Measurements from ENCODE around the gene SPATA9. TPM values are rescaled to one million over a fixed set of nuclear protein-coding genes. Genes with fewer than 3 reads are reported as not detected.
"Not testable (repeated sequence)": the region's sequence is repeated elsewhere in the genome, so short reads cannot be mapped to it uniquely, and the experiment has no call there.

SPATA9 gene
- total RNA-seq, 1 experiment from 2014 or later = not detected

GRCh38 chr5:95723632-95724369, 41.0 kb upstream of the SPATA9 start:
- H3K36me3 ChIP-seq (replicated peaks; ENCODE audit: control insufficient read depth, insufficient read depth, low read length) = no peaks in the 10 kb centered on the region
- peaks cover 1% of the 10 kb centered on the region; the same call in 1 of the 2 replicates for H3K27me3 ChIP-seq (ENCODE audit: control insufficient read depth, insufficient read depth, low read length)
- H3K4me3 ChIP-seq (ENCODE audit: insufficient read depth, low read depth, low read length) = no peak overlapping the region
- DNase-seq = no peak

DNA sequence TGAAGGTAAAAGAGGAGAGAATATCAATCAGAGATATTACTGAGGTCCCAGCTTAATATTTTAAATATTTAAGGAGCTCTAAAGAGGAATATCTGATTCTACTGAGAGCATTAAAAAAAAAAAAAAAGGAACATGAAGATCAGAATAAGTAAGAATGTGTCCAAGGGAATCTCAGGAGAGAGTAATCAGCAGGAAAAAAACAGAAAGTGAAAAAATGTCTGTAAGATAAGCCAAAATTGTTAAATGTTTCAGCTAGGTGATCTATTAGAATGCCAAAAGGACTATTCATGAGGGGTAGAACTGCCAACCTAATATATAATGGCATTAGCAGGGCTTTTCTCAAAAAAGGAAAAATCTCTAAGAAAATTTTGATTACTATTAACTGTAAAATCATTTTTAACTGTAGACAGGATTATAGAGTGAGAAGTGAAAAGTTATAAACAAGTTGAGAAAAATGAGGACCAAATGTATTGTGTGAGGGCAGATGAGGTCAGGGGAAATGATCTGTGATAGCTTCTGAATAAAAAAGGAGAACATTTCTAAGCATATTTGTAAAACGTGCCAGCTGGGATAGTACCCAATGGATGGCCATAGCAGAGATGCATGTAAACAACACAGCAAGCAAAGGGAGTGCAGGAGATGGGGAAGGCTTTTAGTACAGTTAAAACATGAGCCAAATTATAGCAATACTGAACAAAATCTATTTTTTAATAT, 38.9 kb upstream of the SPATA9 start:
- no peak for DNase-seq
- Histone ChIP-seq H3K27me3 (ENCODE audit: control insufficient read depth, insufficient read depth, low read length) (no peaks in the 10 kb centered on the region), H3K36me3 (replicated peaks; ENCODE audit: control insufficient read depth, insufficient read depth, low read length) (no peaks in the 10 kb centered on the region), H3K4me3 (ENCODE audit: insufficient read depth, low read depth, low read length) (no peak overlapping the region)

- no peaks in the 10 kb centered on the region for H3K36me3 ChIP-seq (replicated peaks; ENCODE audit: control insufficient read depth, insufficient read depth, low read length)
- H3K27me3 ChIP-seq (ENCODE audit: control insufficient read depth, insufficient read depth, low read length) = no peaks in the 10 kb centered on the region
- no peak for DNase-seq
- H3K4me3 ChIP-seq (ENCODE audit: insufficient read depth, low read depth, low read length) = no peak overlapping the region
Observed at GRCh38 chr5:95720094-95720786, 37.4 kb upstream of the SPATA9 start.

- no peak for DNase-seq
- Histone ChIP-seq H3K4me3 (ENCODE audit: insufficient read depth, low read depth, low read length) (no peak overlapping the region), H3K27me3 (ENCODE audit: control insufficient read depth, insufficient read depth, low read length) (no peaks in the 10 kb centered on the region), H3K36me3 (replicated peaks; ENCODE audit: control insufficient read depth, insufficient read depth, low read length) (no peaks in the 10 kb centered on the region)
Observed at GRCh38 chr5:95718738-95719137, 35.9 kb upstream of the SPATA9 start.

- Histone ChIP-seq H3K36me3 (replicated peaks; ENCODE audit: control insufficient read depth, insufficient read depth, low read length) (no peaks in the 10 kb centered on the region), H3K4me3 (ENCODE audit: insufficient read depth, low read depth, low read length) (no peak overlapping the region), H3K27me3 (ENCODE audit: control insufficient read depth, insufficient read depth, low read length) (no peaks in the 10 kb centered on the region)
- no peak for DNase-seq
Observed at GRCh38 chr5:95718203-95718602, 35.4 kb upstream of the SPATA9 start.

- no peak for DNase-seq
- H3K4me3 ChIP-seq (ENCODE audit: insufficient read depth, low read depth, low read length) = no peak overlapping the region
- H3K27me3 ChIP-seq (ENCODE audit: control insufficient read depth, insufficient read depth, low read length) = no peaks in the 10 kb centered on the region
- H3K36me3 ChIP-seq (replicated peaks; ENCODE audit: control insufficient read depth, insufficient read depth, low read length) = no peaks in the 10 kb centered on the region
Observed at GRCh38 chr5:95717439-95717838, 34.6 kb upstream of the SPATA9 start.

DNA sequence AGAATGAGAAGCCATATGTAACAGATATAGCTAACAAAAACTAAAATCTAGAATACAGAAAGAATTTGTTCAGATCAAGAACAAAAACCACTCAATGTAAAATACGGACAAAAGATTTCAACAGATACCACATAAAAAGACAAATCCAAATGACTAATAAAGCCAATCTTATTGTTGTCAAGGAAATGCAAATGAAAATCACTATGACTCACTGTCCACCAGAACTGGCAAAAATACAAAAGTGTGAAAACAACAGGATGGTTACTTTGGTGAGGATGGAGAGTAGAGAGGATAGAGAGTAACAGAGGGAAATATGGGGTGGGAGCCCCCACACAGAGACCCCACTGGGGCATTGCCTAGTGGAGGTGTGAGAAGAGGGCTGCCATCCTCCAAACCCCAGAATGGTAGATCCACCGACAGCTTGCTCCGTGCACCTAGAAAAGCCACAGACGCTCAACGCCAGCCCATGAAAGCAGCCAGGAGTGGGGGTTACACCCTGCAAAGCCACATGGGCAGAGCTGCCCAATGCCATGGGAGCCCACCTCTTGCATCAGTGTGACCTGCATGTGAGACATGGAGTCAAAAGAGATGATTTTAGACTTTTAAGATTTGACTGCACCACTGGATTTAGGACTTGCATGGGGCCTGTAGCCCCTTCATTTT, 33.1 kb upstream of the SPATA9 start:
- no peak overlapping the region for H3K4me3 ChIP-seq (ENCODE audit: insufficient read depth, low read depth, low read length)
- no peak for DNase-seq
- H3K27me3 ChIP-seq (ENCODE audit: control insufficient read depth, insufficient read depth, low read length) = no peaks in the 10 kb centered on the region; the same call in 1 of the 2 replicates
- H3K36me3 ChIP-seq (replicated peaks; ENCODE audit: control insufficient read depth, insufficient read depth, low read length) = no peaks in the 10 kb centered on the region

DNA sequence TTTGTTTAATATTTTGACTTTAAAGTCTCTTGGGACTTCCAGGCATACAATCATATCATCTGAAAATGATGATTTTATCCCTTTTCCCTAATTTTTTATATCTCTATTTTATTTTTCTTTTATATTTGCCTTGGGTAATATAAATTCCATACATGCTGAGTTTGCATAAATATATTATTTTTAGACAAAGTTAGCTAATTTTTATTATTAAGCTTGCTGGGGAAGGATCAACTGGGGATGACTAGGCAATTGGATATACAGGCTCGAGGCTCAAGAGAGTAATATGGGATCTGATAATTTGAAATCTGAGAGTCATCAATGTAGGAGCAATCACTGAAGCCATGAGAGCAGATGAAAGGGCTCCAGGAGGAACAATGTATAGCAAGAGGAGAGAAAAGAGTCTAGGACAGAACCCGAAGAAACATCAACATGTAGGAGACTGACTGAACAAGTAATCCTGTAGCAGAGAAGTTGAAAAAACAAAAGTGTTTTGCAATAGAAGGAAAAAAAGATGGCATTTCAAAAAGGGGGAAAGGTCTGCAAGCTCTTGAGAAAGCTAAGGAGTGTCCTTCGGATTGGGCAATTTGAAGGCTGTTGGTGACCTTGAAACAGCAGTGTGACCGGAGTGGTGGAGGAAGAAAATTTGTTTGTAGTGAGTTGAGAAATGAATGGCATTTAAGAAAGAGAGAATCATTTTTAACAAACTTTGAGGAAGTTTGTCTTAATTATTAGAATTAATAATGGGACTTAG, 31.3 kb upstream of the SPATA9 start:
- H3K27me3 ChIP-seq (ENCODE audit: control insufficient read depth, insufficient read depth, low read length) = peaks cover 6% of the 10 kb centered on the region
- no peak overlapping the region for H3K4me3 ChIP-seq (ENCODE audit: insufficient read depth, low read depth, low read length)
- H3K36me3 ChIP-seq (replicated peaks; ENCODE audit: control insufficient read depth, insufficient read depth, low read length) = no peaks in the 10 kb centered on the region
- DNase-seq = no peak

DNA sequence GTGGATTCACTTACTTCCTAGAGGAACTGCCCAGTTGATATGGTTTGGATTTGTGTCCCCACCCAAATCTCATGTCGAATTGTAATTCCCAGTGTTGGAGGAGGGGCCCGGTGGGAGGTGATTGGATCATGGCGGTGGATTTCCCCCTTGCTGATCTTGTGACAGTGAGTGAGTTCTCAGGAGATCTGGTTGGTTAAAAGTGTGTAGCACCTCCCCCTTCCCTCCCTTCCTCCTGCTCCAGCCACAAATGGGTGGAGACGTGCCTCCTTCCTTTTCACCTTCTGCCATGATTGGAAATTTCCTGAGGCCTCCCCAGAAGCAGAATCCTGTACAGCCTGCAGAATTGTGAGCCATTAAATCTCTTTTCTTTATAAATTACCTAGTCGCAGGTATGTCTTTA, 30.5 kb upstream of the SPATA9 start:
- H3K27me3 ChIP-seq (ENCODE audit: control insufficient read depth, insufficient read depth, low read length); H3K4me3 ChIP-seq (ENCODE audit: insufficient read depth, low read depth, low read length); DNase-seq; H3K36me3 ChIP-seq (replicated peaks; ENCODE audit: control insufficient read depth, insufficient read depth, low read length): not testable (repeated sequence)

- Histone ChIP-seq H3K27me3 (ENCODE audit: control insufficient read depth, insufficient read depth, low read length) (peaks cover 6% of the 10 kb centered on the region), H3K4me3 (ENCODE audit: insufficient read depth, low read depth, low read length) (no peak overlapping the region), H3K36me3 (replicated peaks; ENCODE audit: control insufficient read depth, insufficient read depth, low read length) (no peaks in the 10 kb centered on the region)
- DNase-seq = no peak
Observed at GRCh38 chr5:95712347-95712958, 29.7 kb upstream of the SPATA9 start.

DNA sequence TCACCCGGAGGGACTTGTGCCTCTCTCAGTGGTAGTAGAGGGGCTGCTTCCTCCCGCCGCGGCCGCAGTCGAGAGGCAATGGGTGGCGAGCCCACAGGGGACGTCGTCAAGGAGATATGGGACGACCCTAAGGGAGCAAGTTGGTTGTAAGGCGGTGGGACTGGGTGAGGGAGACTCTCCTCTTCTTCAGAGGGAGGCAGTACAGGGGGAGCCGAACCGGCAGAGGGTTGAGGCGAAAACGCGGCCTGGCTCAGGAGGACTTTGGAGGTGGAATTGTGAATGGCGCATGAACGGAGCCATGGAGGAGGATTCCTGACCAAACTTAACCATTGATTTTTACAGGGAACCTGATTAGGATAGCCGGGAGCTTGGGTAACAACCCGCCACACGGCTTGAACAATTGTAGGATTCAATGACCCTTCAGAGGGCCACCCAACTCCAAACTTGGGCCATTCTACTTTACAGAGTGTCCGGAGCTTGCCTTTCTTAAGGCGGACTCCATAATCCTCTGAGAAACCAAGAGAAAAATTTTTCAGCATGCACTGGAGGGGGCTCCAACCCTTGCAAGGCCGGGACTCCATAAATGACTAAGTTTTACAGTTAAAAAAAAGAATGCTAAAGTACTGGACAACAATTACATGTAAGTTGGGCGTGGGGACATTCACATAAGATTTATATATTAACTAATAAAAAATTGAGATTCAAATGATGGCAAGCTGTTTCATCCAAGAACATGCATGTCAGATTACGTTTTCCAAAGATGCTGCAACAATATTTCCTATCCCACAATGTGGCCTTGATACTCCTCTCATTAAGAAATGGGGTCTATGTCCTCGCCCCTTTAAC, 28.9 kb upstream of the SPATA9 start:
- H3K4me3 ChIP-seq (ENCODE audit: insufficient read depth, low read depth, low read length) = peak overlapping the region; percentile 56
- H3K27me3 ChIP-seq (ENCODE audit: control insufficient read depth, insufficient read depth, low read length) = peaks cover 6% of the 10 kb centered on the region
- H3K36me3 ChIP-seq (replicated peaks; ENCODE audit: control insufficient read depth, insufficient read depth, low read length) = no peaks in the 10 kb centered on the region
- DNase-seq = peak; percentile 42

DNA sequence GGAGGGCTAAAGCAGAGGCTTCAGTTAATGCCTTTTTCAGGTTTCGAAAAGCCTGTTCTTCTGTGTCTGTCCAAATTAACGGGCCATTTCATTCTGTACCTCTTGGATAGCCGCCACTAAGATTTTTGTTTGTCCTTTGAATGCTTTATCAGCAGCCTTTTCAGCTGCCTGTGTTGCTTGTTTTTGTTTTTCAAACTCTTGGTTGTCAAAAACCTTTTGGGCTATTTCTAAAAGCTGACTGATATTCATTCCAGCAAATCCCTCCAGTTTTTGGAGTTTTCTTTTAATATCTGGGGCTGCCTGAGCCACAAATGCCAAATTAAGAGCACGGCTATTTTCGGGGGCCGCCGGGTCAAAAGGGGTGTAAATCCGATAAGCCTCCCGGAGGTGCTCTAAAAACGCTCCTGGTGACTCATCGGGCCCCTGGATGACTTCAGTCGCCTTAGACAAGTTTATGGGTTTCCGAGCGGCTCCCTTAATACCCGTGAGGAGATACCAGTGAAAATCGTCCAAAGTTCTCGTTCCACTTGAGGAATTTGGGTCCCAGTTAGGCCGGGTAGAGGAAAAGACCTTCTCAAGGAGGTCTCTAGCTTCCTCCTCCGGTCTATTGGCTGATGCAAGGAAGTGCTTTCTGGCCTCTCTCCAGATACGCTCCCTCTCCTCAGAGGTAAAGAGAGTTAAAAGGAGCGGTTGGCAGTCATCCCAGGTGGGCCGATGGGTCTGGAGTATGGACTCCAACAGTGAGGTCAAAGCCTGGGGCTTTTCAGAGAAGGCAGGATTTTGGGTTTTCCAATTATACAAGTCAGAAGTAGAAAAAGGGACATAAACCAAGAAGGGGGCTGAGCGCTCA, 28.1 kb upstream of the SPATA9 start:
- not testable (repeated sequence) for DNase-seq; H3K27me3 ChIP-seq (ENCODE audit: control insufficient read depth, insufficient read depth, low read length); H3K36me3 ChIP-seq (replicated peaks; ENCODE audit: control insufficient read depth, insufficient read depth, low read length)
- H3K4me3 ChIP-seq (ENCODE audit: insufficient read depth, low read depth, low read length) = peak overlapping the region; percentile 56
